ENCODE data around the gene CDH3. TPM values are rescaled to one million over a fixed set of nuclear protein-coding genes. Genes with fewer than 3 reads are reported as not detected.

CDH3 gene
- total and polyA plus RNA-seq, 2 of the 8 experiments (the other 6 are each of a cell fraction or from before 2014, with no cell fraction given) = 146 to 171 TPM

GRCh38 chr16:68710211-68710610 lies 65.1 kb downstream of the CDH3 start:
- peak overlapping the region; percentile 3 for H3K4ac ChIP-seq (replicated peaks; ENCODE audit: insufficient read length, low read depth, low read length)
- no peaks in the 10 kb centered on the region for H3K23me2 ChIP-seq (ENCODE audit: low read depth, low read length)
- H3K79me2 ChIP-seq (ENCODE audit: control insufficient read depth in 1 of 2, insufficient read depth in 2 of 2, low read length in 2 of 2) = no peaks in the 10 kb centered on the region
- peaks cover 0 to 16% (median 8%) of the 10 kb centered on the region in 4 experiments; a peak in 5 of 7 replicates for H3K4me1 ChIP-seq (replicated peaks in 1 of 4; ENCODE audit: control insufficient read depth in 3 of 4, insufficient read depth in 4 of 4, low read length in 3 of 4)
- peak overlapping the region; percentile 25; the same call in 1 of the 2 replicates for H2BK15ac ChIP-seq (ENCODE audit: low read length)
- POLR2A ChIA-PET (ENCODE audit: partially characterized antibody) = interaction anchor here (0.9 to 9.9 kb wide), 4 partner anchors 23 to 53 kb away, joined by 3 to 65 read pairs (median 6); partner anchors contain the start of gene CDH1
- no peak overlapping the region for H4K5ac ChIP-seq (ENCODE audit: insufficient read length, low read depth, low read length)
- peak overlapping the region; percentile 2; the same call in 1 of the 2 replicates for H2AK5ac ChIP-seq (ENCODE audit: low read depth, low read length)
- H3K79me1 ChIP-seq (ENCODE audit: low read depth, low read length) = no peaks in the 10 kb centered on the region; the same call in 1 of the 2 replicates
- H3K36me3 ChIP-seq (ENCODE audit: control insufficient read depth in 2 of 4, insufficient read depth in 4 of 4, low read length in 3 of 4) = no peaks in the 10 kb centered on the region
- DNase-seq (ENCODE audit: low read depth in 1 of 2, low spot score in 2 of 2) (no peak), FAIRE-seq (no peak)
- H3K56ac ChIP-seq (replicated peaks; ENCODE audit: insufficient read length, low read depth, low read length) = no peak overlapping the region
- H4K91ac ChIP-seq (replicated peaks; ENCODE audit: insufficient read length, low read length) = no peak overlapping the region
- H2BK20ac ChIP-seq (ENCODE audit: low read length) = no peak overlapping the region
- H3K27me3 ChIP-seq (replicated peaks in 1 of 4; ENCODE audit: control insufficient read depth in 3 of 4, extremely low read depth in 1 of 4, insufficient read depth in 3 of 4, low read length in 3 of 4) = no peaks in the 10 kb centered on the region
- no peak overlapping the region for H3K9ac ChIP-seq (replicated peaks in 1 of 4; ENCODE audit: extremely low read depth in 1 of 4, low read depth in 3 of 4, low read length in 3 of 4)
- no peak overlapping the region for H4K8ac ChIP-seq (ENCODE audit: extremely low read depth, insufficient read depth, low read length)
- no peak overlapping the region for H3K14ac ChIP-seq (ENCODE audit: insufficient read length)
- CTCF ChIA-PET (ENCODE audit: partially characterized antibody) = interaction anchor here (0.8 to 10.1 kb wide), 10 partner anchors 24 to 98 kb away, joined by 3 to 71 read pairs (median 4); partner anchors contain the start of gene CDH1
- 90% methylated on average over 5 of the region's 5 CpGs; no CpG with 5 or more reads in 1 of the 2 experiments for WGBS, 2 experiments (ENCODE audit: extremely low coverage in 1 of 2, insufficient coverage in 1 of 2, insufficient read length in 1 of 2, insufficient replicate concordance in 2 of 2, low coverage in 1 of 2, low lambda C conversion rate in 2 of 2, missing lambda C conversion rate in 1 of 2)
- H2BK120ac ChIP-seq (replicated peaks; ENCODE audit: low read depth, low read length) = no peak overlapping the region
- H3K18ac ChIP-seq (ENCODE audit: extremely low read depth, low read length) = peak overlapping the region; percentile 44; the same call in 1 of the 2 replicates
- H3K4me3 ChIP-seq (ENCODE audit: extremely low read depth in 1 of 4, insufficient read depth in 2 of 4, low read depth in 3 of 4, low read length in 4 of 4) = no peak overlapping the region
- H2BK12ac ChIP-seq (ENCODE audit: low read depth, low read length) = peak overlapping the region; percentile 96; the same call in 1 of the 2 replicates
- no peak overlapping the region for H3K23ac ChIP-seq (ENCODE audit: insufficient read length)
- no peaks in the 10 kb centered on the region for H4K20me1 ChIP-seq (replicated peaks in 1 of 2; ENCODE audit: control insufficient read depth in 1 of 2, insufficient read depth in 2 of 2, low read length in 2 of 2)
- H2AFZ ChIP-seq (ENCODE audit: low read length) = no peak overlapping the region
- H3K27ac ChIP-seq (ENCODE audit: low read depth, low read length) = 0 out of 2 replicates have a peak overlapping the region, but pooled peaks have one; percentile 1
- H3K4me2 ChIP-seq (ENCODE audit: insufficient read depth in 1 of 2, low read depth in 2 of 2, low read length in 2 of 2) = no peak overlapping the region
- H3K9me3 ChIP-seq (ENCODE audit: insufficient read depth in 2 of 2, low read depth in 1 of 2, low read length in 1 of 2) = no peaks in the 10 kb centered on the region
- H2BK5ac ChIP-seq (ENCODE audit: low read depth, low read length) = peak overlapping the region; percentile 83
- TF ChIP-seq SUZ12 (IDR thresholded peaks at IDR 0.05; ENCODE audit: low read length) = no peak
- no peak for TF ChIP-seq EP300 (IDR thresholded peaks at IDR 0.05; ENCODE audit: borderline replicate concordance in 1 of 2, low read depth in 2 of 2, low read length in 2 of 2)
- TF ChIP-seq TCF12 (IDR thresholded peaks at IDR 0.05; ENCODE audit: low read depth, low read length) = no peak
